Glutamatergic neuron (in vitro differentiated cells): Measurements from ENCODE around the gene TADA3. TPM values are rescaled to one million over a fixed set of nuclear protein-coding genes. Genes with fewer than 3 reads are reported as not detected.
"Not testable (repeated sequence)": the region's sequence is repeated elsewhere in the genome, so short reads cannot be mapped to it uniquely, and the experiment has no call there.

Experiments used
- DNase-seq: peaks from one replicate; pipeline ENCODE4 v3.0.0; 2022
- H3K27ac Mint-ChIP-seq: one replicate; pipeline ENCODE4 v1.8.0; 2020; ENCODE audit warnings: mild to moderate bottlenecking, mixed read lengths, inconsistent platforms; ENCODE audit not compliant: unreplicated experiment
- H3K27me3 Mint-ChIP-seq: one replicate; pipeline ENCODE4 v1.8.0; 2020; ENCODE audit warnings: mild to moderate bottlenecking, moderate library complexity, mixed read lengths, inconsistent platforms; ENCODE audit not compliant: unreplicated experiment
- H3K36me3 Mint-ChIP-seq: one replicate; pipeline ENCODE4 v1.8.0; 2020; ENCODE audit warnings: mild to moderate bottlenecking, mixed read lengths, inconsistent platforms; ENCODE audit not compliant: unreplicated experiment
- H3K4me1 Mint-ChIP-seq: one replicate; pipeline ENCODE4 v1.8.0; 2020; ENCODE audit warnings: mild to moderate bottlenecking, low read depth, mixed read lengths, inconsistent platforms; ENCODE audit not compliant: unreplicated experiment
- H3K4me3 Mint-ChIP-seq: one replicate; pipeline ENCODE4 v1.8.0; 2020; ENCODE audit warnings: mild to moderate bottlenecking, mixed read lengths, inconsistent platforms; ENCODE audit not compliant: unreplicated experiment
- H3K9me3 Mint-ChIP-seq: one replicate; pipeline ENCODE4 v1.8.0; 2020; ENCODE audit warnings: mild to moderate bottlenecking, moderate library complexity, mixed read lengths, inconsistent platforms; ENCODE audit not compliant: unreplicated experiment
- total RNA-seq: library from RNA; stranded (reverse); fragmentation: NEBNext Ultra II Directional; extraction: Animal tissue kit (Norgen Biotek cat#: 25700); gene quantifications from one replicate; pipeline ENCODE4 v1.2.1, GENCODE V29; 2021; ENCODE audit not compliant: unreplicated experiment
- TF ChIP-seq, protein P1 (sequence below): fragments of 200-600 bp; sonication (generic); IDR thresholded peaks from one replicate; pipeline ENCODE4 v1.5.0; 2021; ENCODE audit not compliant: partially characterized antibody, unreplicated experiment

TADA3 gene
- total RNA-seq, 1 donor from 2014 or later: 59.1 TPM

DNA sequence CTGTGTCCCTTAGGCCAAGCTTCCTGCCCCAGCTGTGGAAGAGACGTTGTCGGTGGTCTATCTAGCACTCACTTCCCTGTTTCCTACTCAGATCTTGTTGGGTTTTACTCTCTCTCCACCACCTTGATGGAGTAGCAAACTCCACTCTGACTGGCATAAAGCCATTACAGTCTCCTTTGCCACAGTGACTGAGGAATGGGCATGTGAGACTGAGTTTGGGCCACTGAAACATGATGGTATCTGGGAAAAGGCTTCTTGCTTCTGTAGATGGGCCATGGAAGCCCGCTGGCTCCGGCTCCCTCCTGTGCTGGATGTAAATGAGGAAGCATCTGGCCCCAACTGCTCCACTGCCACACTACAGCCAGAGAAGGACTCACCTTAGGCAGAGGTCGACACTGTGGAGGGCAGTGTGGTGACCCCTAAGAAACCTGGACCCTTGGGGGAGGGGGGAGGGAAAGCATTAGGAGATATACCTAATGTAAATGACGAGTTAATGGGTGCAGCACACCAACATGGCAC is 13.1 kb downstream of the TADA3 start:
- no peak for DNase-seq
- Mint-ChIP-seq H3K27ac (no peak overlapping the region), H3K4me1 (peaks cover 4% of the 10 kb centered on the region), H3K4me3 (no peak overlapping the region), H3K27me3 (peaks cover 2% of the 10 kb centered on the region), H3K36me3 (no peaks in the 10 kb centered on the region), H3K9me3 (no peaks in the 10 kb centered on the region)
- TF ChIP-seq, protein P1, sequence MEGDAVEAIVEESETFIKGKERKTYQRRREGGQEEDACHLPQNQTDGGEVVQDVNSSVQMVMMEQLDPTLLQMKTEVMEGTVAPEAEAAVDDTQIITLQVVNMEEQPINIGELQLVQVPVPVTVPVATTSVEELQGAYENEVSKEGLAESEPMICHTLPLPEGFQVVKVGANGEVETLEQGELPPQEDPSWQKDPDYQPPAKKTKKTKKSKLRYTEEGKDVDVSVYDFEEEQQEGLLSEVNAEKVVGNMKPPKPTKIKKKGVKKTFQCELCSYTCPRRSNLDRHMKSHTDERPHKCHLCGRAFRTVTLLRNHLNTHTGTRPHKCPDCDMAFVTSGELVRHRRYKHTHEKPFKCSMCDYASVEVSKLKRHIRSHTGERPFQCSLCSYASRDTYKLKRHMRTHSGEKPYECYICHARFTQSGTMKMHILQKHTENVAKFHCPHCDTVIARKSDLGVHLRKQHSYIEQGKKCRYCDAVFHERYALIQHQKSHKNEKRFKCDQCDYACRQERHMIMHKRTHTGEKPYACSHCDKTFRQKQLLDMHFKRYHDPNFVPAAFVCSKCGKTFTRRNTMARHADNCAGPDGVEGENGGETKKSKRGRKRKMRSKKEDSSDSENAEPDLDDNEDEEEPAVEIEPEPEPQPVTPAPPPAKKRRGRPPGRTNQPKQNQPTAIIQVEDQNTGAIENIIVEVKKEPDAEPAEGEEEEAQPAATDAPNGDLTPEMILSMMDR: no peak

DNA sequence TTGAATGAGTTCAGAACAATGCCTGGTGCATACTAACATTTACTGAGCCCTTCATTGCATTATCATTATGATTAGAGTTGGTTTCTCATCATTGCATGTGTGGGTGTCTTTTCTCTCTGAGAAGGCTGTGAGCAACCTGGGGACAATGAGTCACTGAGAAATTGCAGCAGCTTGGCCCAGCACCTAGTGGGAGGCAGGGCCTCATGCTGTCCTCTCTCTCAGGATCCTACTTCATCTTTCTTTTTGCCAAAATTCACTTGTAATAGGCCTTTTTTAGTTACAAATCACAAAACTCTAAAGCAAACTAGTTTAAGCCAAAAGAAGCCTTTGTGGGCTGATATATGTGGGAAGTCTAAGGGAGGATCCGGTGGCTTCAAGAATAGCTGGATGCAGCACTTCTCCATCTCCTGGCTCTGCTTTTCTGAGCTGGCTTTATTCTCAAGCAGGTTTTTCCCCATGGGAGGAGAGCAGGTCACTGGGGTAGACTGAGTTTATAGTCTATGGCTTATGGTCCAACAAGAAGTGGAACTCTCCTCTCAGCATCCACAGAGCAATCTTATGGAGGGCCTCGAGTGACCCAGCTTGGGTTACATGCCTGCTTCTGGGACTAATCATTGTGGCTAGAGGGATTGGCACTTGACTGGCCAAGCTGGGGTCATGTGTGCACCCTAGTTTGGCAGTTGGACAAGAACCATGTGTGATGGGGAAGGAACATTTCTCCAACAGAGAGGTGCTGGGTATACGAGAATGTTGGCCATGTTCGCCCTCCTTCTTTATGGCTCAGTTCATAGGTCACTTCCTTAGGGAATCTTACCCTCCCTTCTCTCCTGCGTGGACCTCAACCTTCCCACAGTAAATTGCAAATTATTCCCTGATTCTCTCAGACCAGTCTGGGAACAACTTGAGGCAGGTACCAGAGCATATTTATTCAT is 13.9 kb downstream of the TADA3 start:
- Mint-ChIP-seq H3K27ac (no peak overlapping the region), H3K9me3 (no peaks in the 10 kb centered on the region), H3K27me3 (peaks cover 2% of the 10 kb centered on the region), H3K36me3 (no peaks in the 10 kb centered on the region), H3K4me1 (peaks cover 4% of the 10 kb centered on the region), H3K4me3 (no peak overlapping the region)
- no peak for DNase-seq
- TF ChIP-seq, protein P1: no peak

DNA sequence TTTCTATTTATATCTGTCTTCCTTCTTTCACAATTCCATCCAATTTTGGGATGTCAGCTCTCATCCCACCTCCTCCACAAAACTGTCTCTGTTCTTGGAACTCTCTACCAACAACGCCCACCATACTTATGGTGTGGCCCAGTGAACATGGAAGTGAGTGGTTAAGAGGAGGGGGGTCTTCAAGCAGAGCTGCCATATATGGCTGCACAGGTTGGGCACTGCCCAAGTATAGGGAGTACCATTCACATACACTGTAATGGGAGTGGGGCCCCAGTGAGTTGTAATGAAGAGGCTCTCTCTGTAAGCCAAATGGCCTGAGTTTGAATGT is 14.6 kb downstream of the TADA3 start:
- H3K9me3 Mint-ChIP-seq: no peaks in the 10 kb centered on the region
- DNase-seq: no peak
- TF ChIP-seq, protein P1: no peak
- H3K36me3 Mint-ChIP-seq: no peaks in the 10 kb centered on the region
- peaks cover 4% of the 10 kb centered on the region for H3K4me1 Mint-ChIP-seq
- H3K27me3 Mint-ChIP-seq: peaks cover 2% of the 10 kb centered on the region
- H3K4me3 Mint-ChIP-seq: no peak overlapping the region
- H3K27ac Mint-ChIP-seq: no peak overlapping the region

DNA sequence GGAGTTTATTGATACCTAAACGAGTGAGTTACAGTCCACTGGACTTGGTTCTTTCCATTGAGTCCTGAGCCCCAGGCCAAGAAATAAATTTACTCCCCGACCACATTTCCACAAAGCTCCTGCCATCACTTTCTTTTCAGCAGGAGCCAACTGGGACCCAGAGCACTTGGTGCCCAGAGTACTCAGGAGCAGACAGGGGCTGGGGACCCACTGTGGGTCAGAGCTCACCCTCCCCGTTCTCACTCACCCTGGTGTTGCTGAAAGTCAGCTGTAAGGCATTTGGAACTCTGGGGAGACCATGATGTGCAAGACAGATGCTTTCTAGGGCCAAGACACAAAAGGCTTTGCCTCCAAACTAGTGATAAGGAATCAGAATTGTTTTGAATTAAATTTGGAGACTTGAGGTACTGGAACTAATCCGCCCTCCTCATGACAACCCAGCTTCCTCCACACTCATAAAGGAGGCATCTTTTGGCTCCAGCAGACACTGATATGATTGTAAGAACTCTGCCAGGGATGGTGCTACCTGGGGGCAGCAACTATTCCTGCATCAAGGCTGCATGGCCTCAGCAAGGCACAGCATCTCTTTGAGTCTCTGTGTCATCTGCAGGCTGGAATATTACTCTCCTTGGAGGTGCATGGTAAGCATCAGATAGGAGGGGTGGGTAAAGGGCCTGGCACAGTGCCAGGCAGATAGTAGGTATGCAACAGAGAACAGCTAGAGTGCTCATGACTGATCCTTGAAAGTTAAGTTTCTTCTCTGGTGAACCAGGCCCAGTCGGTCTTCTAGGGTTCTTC is 15.2 kb downstream of the TADA3 start:
- TF ChIP-seq, protein P1: no peak
- Mint-ChIP-seq H3K27ac (no peak overlapping the region), H3K9me3 (no peaks in the 10 kb centered on the region), H3K4me3 (no peak overlapping the region), H3K27me3 (peaks cover 2% of the 10 kb centered on the region), H3K4me1 (peaks cover 4% of the 10 kb centered on the region), H3K36me3 (no peaks in the 10 kb centered on the region)
- no peak for DNase-seq

DNA sequence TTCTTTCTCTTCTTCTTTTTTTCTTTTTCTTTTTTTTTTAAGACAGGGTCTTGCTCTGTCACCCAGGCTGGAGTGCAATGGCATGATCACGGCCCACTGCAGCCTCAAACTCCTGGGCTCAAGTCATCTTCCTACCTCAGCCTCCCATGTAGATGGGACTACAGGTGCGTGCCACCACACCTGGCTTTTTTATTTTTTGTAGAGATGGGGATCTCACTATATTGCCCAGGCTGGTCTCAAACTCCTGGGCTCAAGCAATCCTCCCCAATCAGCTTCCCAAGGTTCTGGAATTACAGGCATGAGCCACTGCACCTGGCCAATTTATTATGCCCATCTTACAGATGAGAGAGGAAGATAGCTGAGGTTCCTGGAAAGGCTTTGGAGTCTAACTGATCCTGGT is 21.3 kb downstream of the TADA3 start:
- H3K27ac Mint-ChIP-seq, H3K36me3 Mint-ChIP-seq: not testable (repeated sequence)
- peaks cover 11% of the 10 kb centered on the region for H3K27me3 Mint-ChIP-seq

More for the DNA sequence above, 21.3 kb downstream of the TADA3 start:
- not testable (repeated sequence) for H3K4me3 Mint-ChIP-seq, H3K9me3 Mint-ChIP-seq, DNase-seq
- peaks cover 12% of the 10 kb centered on the region for H3K4me1 Mint-ChIP-seq
